ENCODE data around the gene POLG. TPM values are rescaled to one million over a fixed set of nuclear protein-coding genes. Genes with fewer than 3 reads are reported as not detected.

Gene POLG
- total RNA-seq, 2 experiments from 2014 or later = 139 to 140 TPM

DNA sequence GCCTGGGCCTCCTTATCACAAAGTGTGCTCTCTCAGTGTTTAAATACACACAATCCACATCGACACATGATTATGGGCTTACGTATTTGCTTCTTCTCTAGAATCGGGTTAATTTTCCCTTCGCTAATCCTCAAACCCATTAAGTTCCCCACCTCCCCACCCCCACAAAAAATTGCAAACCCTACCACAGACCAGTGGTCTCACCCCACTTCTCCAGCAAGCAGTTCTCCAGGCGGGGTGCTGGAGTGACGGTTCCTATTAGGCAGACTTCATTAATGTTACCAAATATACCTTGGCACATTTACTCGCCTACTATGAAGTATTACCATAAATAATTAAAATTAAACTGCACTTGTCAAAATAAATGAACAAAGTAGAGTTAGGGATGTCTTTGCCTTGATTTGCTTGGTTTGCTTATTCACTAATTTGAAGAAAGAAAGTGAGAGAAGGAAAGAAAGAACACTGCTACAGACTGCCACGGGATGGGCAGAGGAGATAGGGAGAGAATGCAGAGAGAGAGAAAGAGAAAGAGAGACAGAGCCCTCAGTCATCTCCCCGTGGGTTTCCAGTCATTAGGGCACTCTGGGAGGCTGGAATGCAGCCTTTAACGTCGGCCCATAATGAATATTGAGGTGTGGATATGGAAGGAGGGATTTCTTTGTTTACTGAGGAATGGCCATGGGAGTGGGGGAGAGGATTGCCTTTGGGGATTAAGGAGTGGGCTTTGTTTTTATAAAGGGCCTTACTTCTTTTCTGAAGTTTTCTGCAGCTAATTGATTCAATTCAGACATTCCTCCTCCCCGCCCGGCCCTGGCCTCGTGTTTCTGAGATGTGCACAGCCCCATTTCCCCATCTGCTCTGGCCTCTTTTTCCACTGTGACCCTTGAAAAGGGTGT lies 39.7 kb upstream of the POLG start:
- ChIA-PET POLR2A (no interaction called here), CTCF (interaction anchor here (1.0 kb wide), 1 partner anchor 15 kb away, joined by 4 read pairs; no protein-coding TSS in a partner anchor)
- no peak for ATAC-seq (ENCODE audit: poor library complexity)
- no peak for DNase-seq
- H3K4me1 ChIP-seq (ENCODE audit: insufficient read depth, low read length) = peaks cover 34% of the 10 kb centered on the region
- H3K36me3 Mint-ChIP-seq (ENCODE audit: low read depth) = no peaks in the 10 kb centered on the region
- H3K27ac ChIP-seq (ENCODE audit: low read depth in 1 of 2, low read length in 2 of 2) = no peak overlapping the region
- H3K9me3 Mint-ChIP-seq = no peaks in the 10 kb centered on the region
- H3K27me3 Mint-ChIP-seq = peaks cover 81% of the 10 kb centered on the region
- TF ChIP-seq, protein P1, sequence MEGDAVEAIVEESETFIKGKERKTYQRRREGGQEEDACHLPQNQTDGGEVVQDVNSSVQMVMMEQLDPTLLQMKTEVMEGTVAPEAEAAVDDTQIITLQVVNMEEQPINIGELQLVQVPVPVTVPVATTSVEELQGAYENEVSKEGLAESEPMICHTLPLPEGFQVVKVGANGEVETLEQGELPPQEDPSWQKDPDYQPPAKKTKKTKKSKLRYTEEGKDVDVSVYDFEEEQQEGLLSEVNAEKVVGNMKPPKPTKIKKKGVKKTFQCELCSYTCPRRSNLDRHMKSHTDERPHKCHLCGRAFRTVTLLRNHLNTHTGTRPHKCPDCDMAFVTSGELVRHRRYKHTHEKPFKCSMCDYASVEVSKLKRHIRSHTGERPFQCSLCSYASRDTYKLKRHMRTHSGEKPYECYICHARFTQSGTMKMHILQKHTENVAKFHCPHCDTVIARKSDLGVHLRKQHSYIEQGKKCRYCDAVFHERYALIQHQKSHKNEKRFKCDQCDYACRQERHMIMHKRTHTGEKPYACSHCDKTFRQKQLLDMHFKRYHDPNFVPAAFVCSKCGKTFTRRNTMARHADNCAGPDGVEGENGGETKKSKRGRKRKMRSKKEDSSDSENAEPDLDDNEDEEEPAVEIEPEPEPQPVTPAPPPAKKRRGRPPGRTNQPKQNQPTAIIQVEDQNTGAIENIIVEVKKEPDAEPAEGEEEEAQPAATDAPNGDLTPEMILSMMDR (IDR thresholded peaks at IDR 0.05) = no peak
- no peak overlapping the region for H3K4me3 Mint-ChIP-seq
- no peak overlapping the region for H3K4me3 ChIP-seq (ENCODE audit: low read length)
- H3K27me3 ChIP-seq (ENCODE audit: control insufficient read depth in 1 of 2, insufficient read depth in 2 of 2, low read length in 2 of 2) = peaks cover 82 to 94% of the 10 kb centered on the region in 2 experiments
- no peak overlapping the region for H3K27ac Mint-ChIP-seq
- no peaks in the 10 kb centered on the region for H3K36me3 ChIP-seq (ENCODE audit: insufficient read depth, low read length)
- H3K9me3 ChIP-seq (ENCODE audit: control insufficient read depth in 1 of 2, insufficient read depth in 1 of 2, low read length in 2 of 2) = peaks cover 0 to 39% of the 10 kb centered on the region in 2 experiments
- H3K4me1 Mint-ChIP-seq (ENCODE audit: low read depth) = peaks cover 8% of the 10 kb centered on the region
- intact Hi-C loops (cut with DNase I, micrococcal nuclease) = no loop called here

GRCh38 chr15:89372069-89372935 lies 37.7 kb upstream of the POLG start:
- Histone ChIP-seq H3K36me3 (ENCODE audit: insufficient read depth, low read length) (no peaks in the 10 kb centered on the region), H3K27ac (ENCODE audit: low read depth in 1 of 2, low read length in 2 of 2) (no peak overlapping the region), H3K4me1 (ENCODE audit: insufficient read depth, low read length) (peaks cover 29% of the 10 kb centered on the region), H3K27me3 (ENCODE audit: control insufficient read depth in 1 of 2, insufficient read depth in 2 of 2, low read length in 2 of 2) (peaks cover 77 to 96% of the 10 kb centered on the region in 2 experiments), H3K9me3 (ENCODE audit: control insufficient read depth in 1 of 2, insufficient read depth in 1 of 2, low read length in 2 of 2) (peaks cover 0 to 38% of the 10 kb centered on the region in 2 experiments), H3K4me3 (ENCODE audit: low read length) (no peak overlapping the region)
- Mint-ChIP-seq H3K4me1 (ENCODE audit: low read depth) (peaks cover 10% of the 10 kb centered on the region), H3K9me3 (no peaks in the 10 kb centered on the region), H3K27ac (no peak overlapping the region), H3K27me3 (peaks cover 79% of the 10 kb centered on the region), H3K4me3 (no peak overlapping the region), H3K36me3 (ENCODE audit: low read depth) (no peaks in the 10 kb centered on the region)
- ATAC-seq (ENCODE audit: poor library complexity) (no peak), DNase-seq (no peak)
- TF ChIP-seq, protein P1 (IDR thresholded peaks at IDR 0.05) = no peak
- ChIA-PET CTCF (no interaction called here), POLR2A (no interaction called here)
- intact Hi-C loops (cut with DNase I, micrococcal nuclease) = no loop called here

- POLR2A ChIA-PET = no interaction called here
- CTCF ChIA-PET = no interaction called here
- peaks cover 79% of the 10 kb centered on the region for H3K27me3 Mint-ChIP-seq
- no peak overlapping the region for H3K27ac Mint-ChIP-seq
- Histone ChIP-seq H3K36me3 (ENCODE audit: insufficient read depth, low read length) (no peaks in the 10 kb centered on the region), H3K4me3 (ENCODE audit: low read length) (no peak overlapping the region), H3K9me3 (ENCODE audit: control insufficient read depth in 1 of 2, insufficient read depth in 1 of 2, low read length in 2 of 2) (peaks cover 0 to 41% of the 10 kb centered on the region in 2 experiments), H3K4me1 (ENCODE audit: insufficient read depth, low read length) (peaks cover 33% of the 10 kb centered on the region), H3K27ac (ENCODE audit: low read depth in 1 of 2, low read length in 2 of 2) (no peak overlapping the region), H3K27me3 (ENCODE audit: control insufficient read depth in 1 of 2, insufficient read depth in 2 of 2, low read length in 2 of 2) (peaks cover 77 to 96% of the 10 kb centered on the region in 2 experiments)
- intact Hi-C loops (cut with DNase I, micrococcal nuclease) = no loop called here
- H3K9me3 Mint-ChIP-seq = no peaks in the 10 kb centered on the region
- TF ChIP-seq, protein P1 (IDR thresholded peaks at IDR 0.05) = no peak
- H3K4me1 Mint-ChIP-seq (ENCODE audit: low read depth) = peaks cover 13% of the 10 kb centered on the region
- no peak overlapping the region for H3K4me3 Mint-ChIP-seq
- no peak for DNase-seq
- ATAC-seq (ENCODE audit: poor library complexity) = no peak
- H3K36me3 Mint-ChIP-seq (ENCODE audit: low read depth) = no peaks in the 10 kb centered on the region
These were observed 36.8 kb upstream of the POLG start for GRCh38 chr15:89371228-89372044.

Measured in CD4-positive, alpha-beta T cell (primary cell).